Trophoblast cell (in vitro differentiated cells and primary cell): ENCODE measurements around the gene SCD5.

ENCODE experiments used
- DNase-seq, 2 donors: peaks; one replicate each; pipeline ENCODE4 v3.0.0-alpha.2; 2016
- H2AFZ ChIP-seq: 2 replicates; pipeline ENCODE4 v1.6.1; 2013; ENCODE audit warnings: low read length, moderate library complexity, mild to moderate bottlenecking; ENCODE audit not compliant: insufficient read depth, poor library complexity
- H2AK5ac ChIP-seq: 2 replicates; pipeline ENCODE4 v1.6.1; 2013; ENCODE audit warnings: mild to moderate bottlenecking, low read length
- H2BK120ac ChIP-seq: 2 replicates; pipeline ENCODE4 v1.6.1; 2013; ENCODE audit warnings: low read length, mild to moderate bottlenecking, moderate library complexity; ENCODE audit not compliant: insufficient read depth, poor library complexity
- H2BK12ac ChIP-seq: 2 replicates; pipeline ENCODE4 v1.6.1; 2013; ENCODE audit warnings: mild to moderate bottlenecking, low read length, moderate library complexity
- H2BK5ac ChIP-seq: 2 replicates; pipeline ENCODE4 v1.6.1; 2013; ENCODE audit warnings: low read length, low read depth, moderate library complexity, mild to moderate bottlenecking; ENCODE audit not compliant: poor library complexity
- H3K14ac ChIP-seq: 2 replicates; pipeline ENCODE4 v1.6.1; 2013; ENCODE audit warnings: mild to moderate bottlenecking, low read length
- H3K18ac ChIP-seq: 2 replicates; pipeline ENCODE4 v1.6.1; 2013; ENCODE audit warnings: mild to moderate bottlenecking, low read length
- H3K23ac ChIP-seq: 2 replicates; pipeline ENCODE4 v1.6.1; 2013; ENCODE audit warnings: low read length
- H3K27ac ChIP-seq: 2 replicates; pipeline ENCODE4 v1.5.1; 2013; ENCODE audit warnings: low read depth, mild to moderate bottlenecking, inconsistent platforms, low read length, moderate library complexity
- H3K27me3 ChIP-seq: 2 replicates; pipeline ENCODE4 v1.6.1; 2013; ENCODE audit warnings: inconsistent platforms, mild to moderate bottlenecking, low read length, moderate library complexity; ENCODE audit not compliant: insufficient read depth
- H3K36me3 ChIP-seq, 2 experiments: 1 replicate in 1 of 2; 2 replicates in 1 of 2; pipeline ENCODE4 v1.6.1; 2013; ENCODE audit warnings: low read length in 2 of 2, mild to moderate bottlenecking in 2 of 2, moderate library complexity in 1 of 2; ENCODE audit not compliant: insufficient read depth in 2 of 2, control insufficient read depth in 1 of 2
- H3K4ac ChIP-seq: 2 replicates; pipeline ENCODE4 v1.6.1; 2013; ENCODE audit warnings: low read depth, mild to moderate bottlenecking, low read length, moderate library complexity
- H3K4me1 ChIP-seq, 2 experiments: 1 replicate in 1 of 2; 2 replicates in 1 of 2; pipeline ENCODE4 v1.6.1; 2013; ENCODE audit warnings: low read length in 2 of 2, mild to moderate bottlenecking in 2 of 2, moderate library complexity in 1 of 2; ENCODE audit not compliant: insufficient read depth in 2 of 2, control insufficient read depth in 1 of 2
- H3K4me2 ChIP-seq: 2 replicates; pipeline ENCODE4 v1.6.1; 2013; ENCODE audit warnings: inconsistent platforms, mild to moderate bottlenecking, low read length, moderate library complexity
- H3K4me3 ChIP-seq: 2 replicates; pipeline ENCODE4 v1.5.1; 2013; ENCODE audit warnings: mild to moderate bottlenecking, low read depth, low read length, inconsistent platforms
- H3K79me1 ChIP-seq: one replicate; pipeline ENCODE4 v1.6.1; 2013; ENCODE audit warnings: low read length
- H3K79me2 ChIP-seq: 2 replicates; pipeline ENCODE4 v1.6.1; 2013; ENCODE audit warnings: low read length, mild to moderate bottlenecking; ENCODE audit not compliant: control insufficient read depth, insufficient read depth, poor library complexity
- H3K9ac ChIP-seq: 2 replicates; pipeline ENCODE4 v1.6.1; 2013; ENCODE audit warnings: mild to moderate bottlenecking, low read length
- H3K9me3 ChIP-seq: 2 replicates; pipeline ENCODE4 v1.6.1; 2013; ENCODE audit warnings: low read depth, mild to moderate bottlenecking, control low read depth, inconsistent platforms, low read length; ENCODE audit not compliant: insufficient read depth
- H4K12ac ChIP-seq: 2 replicates; pipeline ENCODE4 v1.6.1; 2013; ENCODE audit warnings: low read depth, mild to moderate bottlenecking, low read length, moderate library complexity
- H4K8ac ChIP-seq: 2 replicates; pipeline ENCODE4 v1.6.1; 2013; ENCODE audit warnings: low read depth, mild to moderate bottlenecking, low read length, moderate library complexity
- H4K91ac ChIP-seq: one replicate; pipeline ENCODE4 v1.6.1; 2013; ENCODE audit warnings: low read depth, mild to moderate bottlenecking, low read length, moderate library complexity
- WGBS: extraction: QIAGEN DNeasy Blood & Tissue Kit; methylation state at CpG from one replicate; pipeline ENCODE4 v1.1.7; 2013; ENCODE audit warnings: missing lambda C conversion rate; ENCODE audit not compliant: insufficient read length, insufficient coverage; ENCODE audit errors: extremely low coverage; 5-methylcytosine and 5-hydroxymethylcytosine counted together

Gene SCD5

DNA sequence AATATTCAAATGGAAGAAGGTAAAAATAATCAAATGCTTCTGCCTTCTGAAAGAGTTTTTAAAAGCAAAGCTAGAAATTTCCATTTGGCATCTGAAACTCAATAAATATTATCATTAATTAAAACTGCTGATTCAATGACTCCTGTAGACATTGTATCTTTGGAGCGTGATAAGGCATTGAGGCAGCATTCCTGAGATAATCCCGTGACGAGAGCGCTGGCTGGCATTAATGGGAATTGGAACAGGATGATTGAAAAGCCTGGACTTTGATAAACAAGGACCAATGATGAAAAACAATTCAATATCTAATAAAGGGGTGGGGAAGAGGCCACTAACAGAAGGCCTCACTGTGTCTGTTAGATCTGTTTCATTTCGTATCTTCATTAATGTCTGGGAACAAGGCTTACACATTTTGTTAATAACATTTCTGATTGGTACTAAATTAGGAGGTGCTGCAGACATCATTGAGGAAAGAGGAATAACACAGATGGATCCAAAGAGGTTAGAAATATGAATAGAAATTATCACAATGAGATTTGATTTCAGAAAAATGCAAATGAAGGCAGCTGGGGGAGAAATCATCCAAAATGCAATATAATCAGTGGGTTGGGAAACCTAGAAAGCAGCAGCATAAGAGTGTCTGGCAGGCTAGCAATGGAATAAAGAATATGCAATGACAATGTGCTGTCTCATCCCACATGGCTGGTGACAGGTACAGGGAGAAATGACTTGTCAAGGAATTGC lies 102.3 kb downstream of the SCD5 start:
- Histone ChIP-seq H4K8ac (no peak overlapping the region), H3K27ac (no peak overlapping the region), H3K27me3 (no peaks in the 10 kb centered on the region), H4K12ac (no peak overlapping the region), H3K4me3 (no peak overlapping the region), H3K79me2 (no peaks in the 10 kb centered on the region), H2BK120ac (no peak overlapping the region), H3K18ac (no peak overlapping the region), H2AFZ (no peak overlapping the region), H4K91ac (no peak overlapping the region), H3K23ac (no peak overlapping the region), H3K14ac (no peak overlapping the region), H3K9ac (no peak overlapping the region), H2AK5ac (no peak overlapping the region), H3K79me1 (no peaks in the 10 kb centered on the region), H2BK12ac (no peak overlapping the region), H3K36me3 (no peaks in the 10 kb centered on the region), H2BK5ac (no peak overlapping the region), H3K9me3 (no peaks in the 10 kb centered on the region), H3K4me1 (no peaks in the 10 kb centered on the region), H3K4ac (no peak overlapping the region), H3K4me2 (no peak overlapping the region)
- no CpG with 5 or more reads among the region's 5 CpGs for whole genome bisulfite sequencing
- no peak for DNase-seq

DNA sequence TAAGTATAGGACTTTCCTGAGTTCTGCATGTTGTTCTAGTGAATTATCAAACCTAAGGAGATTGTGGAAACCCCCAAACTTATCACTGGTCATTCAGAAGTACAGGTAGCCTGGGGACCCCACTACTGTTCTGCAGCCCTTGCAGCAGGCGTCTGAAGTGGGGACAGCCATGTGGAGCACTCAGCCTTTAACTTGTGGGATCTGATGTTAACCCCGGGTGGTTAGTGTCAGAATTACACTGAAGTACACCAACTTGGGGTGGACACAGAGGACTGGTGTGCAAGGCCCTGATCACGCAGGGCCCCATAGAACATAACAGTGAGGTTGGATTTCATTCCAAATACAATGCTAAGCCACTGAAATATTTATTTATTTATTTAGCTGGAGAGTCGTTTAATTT lies 103.7 kb downstream of the SCD5 start:
- no CpG with 5 or more reads among the region's 4 CpGs for WGBS

DNA sequence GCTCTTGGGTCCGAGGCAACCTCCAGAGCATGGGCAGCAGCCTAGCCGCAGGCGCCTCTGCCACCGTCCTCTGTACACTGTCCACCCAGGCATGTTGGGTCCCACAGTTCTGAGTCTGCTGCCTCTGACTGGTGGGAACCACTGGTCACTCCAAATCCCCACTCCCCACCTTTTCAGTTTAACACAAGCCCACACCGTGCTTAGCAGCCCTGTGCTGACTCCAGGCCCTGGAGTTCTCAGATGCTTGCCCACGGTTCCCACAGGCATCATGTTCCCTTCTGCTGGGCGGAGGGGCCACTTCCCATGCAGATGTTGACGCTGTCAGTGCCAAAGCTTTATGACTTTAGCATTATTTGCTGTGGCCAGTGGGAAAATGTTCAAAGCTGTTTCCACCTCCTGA lies 104.5 kb downstream of the SCD5 start:
- WGBS: no CpG with 5 or more reads among the region's 8 CpGs
- Histone ChIP-seq H4K12ac (no peak overlapping the region), H3K4me1 (no peaks in the 10 kb centered on the region), H3K36me3 (no peaks in the 10 kb centered on the region), H3K23ac (no peak overlapping the region), H3K9ac (no peak overlapping the region), H4K8ac (no peak overlapping the region), H3K27ac (no peak overlapping the region), H2BK12ac (no peak overlapping the region), H3K79me2 (no peaks in the 10 kb centered on the region), H3K4ac (no peak overlapping the region), H3K9me3 (no peaks in the 10 kb centered on the region), H3K18ac (no peak overlapping the region), H3K4me3 (no peak overlapping the region), H2AK5ac (no peak overlapping the region), H3K79me1 (no peaks in the 10 kb centered on the region), H3K4me2 (no peak overlapping the region), H2BK120ac (no peak overlapping the region), H3K14ac (no peak overlapping the region), H3K27me3 (no peaks in the 10 kb centered on the region), H2BK5ac (no peak overlapping the region), H4K91ac (no peak overlapping the region), H2AFZ (no peak overlapping the region)
- DNase-seq: no peak

More for the DNA sequence above, 103.7 kb downstream of the SCD5 start:
- Histone ChIP-seq H2BK120ac (no peak overlapping the region), H3K4me2 (no peak overlapping the region), H2AK5ac (no peak overlapping the region), H2AFZ (no peak overlapping the region), H3K27me3 (no peaks in the 10 kb centered on the region), H3K27ac (no peak overlapping the region), H4K91ac (no peak overlapping the region), H3K23ac (no peak overlapping the region), H4K8ac (no peak overlapping the region), H3K9ac (no peak overlapping the region), H3K36me3 (no peaks in the 10 kb centered on the region), H2BK12ac (no peak overlapping the region), H3K4me3 (no peak overlapping the region), H3K14ac (no peak overlapping the region), H3K9me3 (no peaks in the 10 kb centered on the region), H3K79me2 (no peaks in the 10 kb centered on the region), H3K4ac (no peak overlapping the region), H3K79me1 (no peaks in the 10 kb centered on the region), H2BK5ac (no peak overlapping the region), H4K12ac (no peak overlapping the region), H3K18ac (no peak overlapping the region), H3K4me1 (no peaks in the 10 kb centered on the region)
- DNase-seq: no peak

DNA sequence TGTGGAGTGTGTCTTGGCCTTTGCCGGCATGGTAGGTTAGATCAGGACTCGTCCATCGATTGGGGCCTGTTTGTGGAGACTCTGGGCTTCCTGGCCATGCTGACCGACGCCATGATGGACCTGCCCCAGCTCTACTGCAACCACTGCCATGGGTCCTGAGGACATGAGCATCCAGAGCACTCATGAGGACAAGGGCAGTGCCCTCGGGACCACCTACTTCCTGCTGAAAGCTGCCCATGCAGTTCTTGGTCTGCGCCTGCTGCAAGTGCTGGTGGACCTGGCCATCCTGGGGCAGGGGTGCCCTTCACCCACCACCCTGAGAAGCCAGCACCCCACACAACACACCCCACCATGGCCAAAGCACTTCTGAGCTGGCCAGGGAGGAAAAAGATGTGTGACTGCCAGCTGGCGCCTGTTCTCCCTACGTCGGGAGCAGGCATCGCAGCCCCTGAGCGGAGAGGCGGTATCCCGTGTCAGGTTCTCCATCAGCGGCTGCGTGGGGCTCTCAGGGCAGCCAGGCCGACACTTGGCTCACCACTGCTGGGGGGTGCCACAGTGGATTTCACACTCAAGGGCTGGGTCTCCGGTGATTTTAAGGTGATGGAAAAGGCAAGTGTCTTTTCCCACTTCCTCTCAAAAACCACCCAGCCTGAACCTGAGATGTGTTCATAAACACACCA lies 106.4 kb downstream of the SCD5 start:
- Histone ChIP-seq H4K12ac (no peak overlapping the region), H3K79me1 (no peaks in the 10 kb centered on the region), H3K79me2 (no peaks in the 10 kb centered on the region), H3K36me3 (no peaks in the 10 kb centered on the region), H3K4me2 (no peak overlapping the region), H3K9me3 (no peaks in the 10 kb centered on the region), H2BK5ac (no peak overlapping the region), H3K4me3 (no peak overlapping the region), H4K91ac (no peak overlapping the region), H2AFZ (no peak overlapping the region), H3K27ac (no peak overlapping the region), H3K18ac (no peak overlapping the region), H4K8ac (no peak overlapping the region), H2AK5ac (no peak overlapping the region), H2BK12ac (no peak overlapping the region), H3K27me3 (no peaks in the 10 kb centered on the region), H3K23ac (no peak overlapping the region), H3K4ac (no peak overlapping the region), H2BK120ac (no peak overlapping the region), H3K9ac (no peak overlapping the region), H3K14ac (no peak overlapping the region), H3K4me1 (no peaks in the 10 kb centered on the region)
- no CpG with 5 or more reads among the region's 18 CpGs for WGBS
- no peak for DNase-seq
